Body of pancreas (tissue), 4 donors: ENCODE results near the gene TNKS2. TPM values are rescaled to one million over a fixed set of nuclear protein-coding genes. Genes with fewer than 3 reads are reported as not detected.
A peak's percentile ranks its signal among the peaks of the same experiment; 100 is the strongest.

Source experiments
- ATAC-seq: fragments of 150-250 bp; one replicate; pipeline ENCODE4 v1.9.1; 2016
- DNase-seq, 4 donors: peaks; one replicate each; pipeline ENCODE4 v3.0.0-alpha.2; 2019
- H3K27ac ChIP-seq, 4 donors: fragments of 200-600 bp; sonication (generic); 1 replicate in 3 of 4; 2 replicates in 1 of 4; pipeline versions ENCODE4 v1.5.1 to v1.6.1; 2016 to 2019; ENCODE audit warnings: mild to moderate bottlenecking in 1 of 4, mixed read lengths in 1 of 4, moderate library complexity in 1 of 4
- H3K27me3 ChIP-seq, 2 donors: fragments of 200-600 bp; sonication (generic); one replicate each; pipeline ENCODE4 v1.6.0; 2016; ENCODE audit warnings: mild to moderate bottlenecking in 1 of 2
- H3K36me3 ChIP-seq, 2 donors: fragments of 200-600 bp; sonication (generic); replicated peaks in 1 of 2; 2 replicates each; pipeline ENCODE4 v1.5.1; 2016; ENCODE audit warnings: low read depth in 2 of 2; ENCODE audit not compliant: insufficient read depth in 1 of 2
- H3K4me1 ChIP-seq: fragments of 200-600 bp; sonication (generic); one replicate; pipeline ENCODE4 v1.6.0; 2016
- H3K4me3 ChIP-seq, 2 donors: fragments of 200-600 bp; sonication (generic); 1 replicate in 1 of 2; 2 replicates in 1 of 2; pipeline ENCODE4 v1.5.1; 2016 to 2019
- H3K9me3 ChIP-seq, 3 donors: fragments of 200-600 bp; sonication (generic); 1 replicate in 2 of 3; 2 replicates in 1 of 3; pipeline ENCODE4 v1.5.1; 2016
- CTCF ChIP-seq, 7 experiments: fragments of 450-650 bp in 4 of 7; fragments of 200-600 bp in 3 of 7; sonication (generic) in 3 of 7; IDR thresholded peaks; one replicate each; pipeline ENCODE4 v1.5.1; 2016 to 2019; ENCODE audit warnings: antibody characterized with exemption in 7 of 7
- POLR2A ChIP-seq, 3 donors: fragments of 450-650 bp; IDR thresholded peaks; one replicate each; pipeline ENCODE4 v1.6.1; 2016; ENCODE audit warnings: antibody characterized with exemption in 3 of 3, mild to moderate bottlenecking in 2 of 3
- WGBS, 2 donors: methylation state at CpG; one replicate each; pipeline ENCODE4 v1.1.5; 2017; 5-methylcytosine and 5-hydroxymethylcytosine counted together
- intact Hi-C: fragments of 100-400 bp; cut with DNase I; formaldehyde crosslinking; loops from one replicate; pipeline ENCODE4 v1.15.1; 2023
- total RNA-seq, 2 donors: library from RNA; depleted of rRNA; stranded (reverse); fragments of >200 nt; gene quantifications; one replicate each; pipeline ENCODE4 v1.1.0, GENCODE V29; 2016

The TNKS2 gene
- total RNA-seq, 2 donors from 2014 or later, result 23.4 to 29.6 TPM

- 94 to 95% methylated on average over 2 of the region's 2 CpGs for WGBS, 2 donors
- intact Hi-C loops, result no loop called here
- Histone ChIP-seq H3K4me3 (no peak overlapping the region), H3K4me1 (peaks cover 10% of the 10 kb centered on the region), H3K27ac (no peak overlapping the region), H3K27me3 (no peaks in the 10 kb centered on the region), H3K9me3 (no peaks in the 10 kb centered on the region), H3K36me3 (no peaks in the 10 kb centered on the region)
- DNase-seq (no peak), ATAC-seq (no peak)
- no peak for TF ChIP-seq POLR2A (IDR thresholded peaks at IDR 0.05)
- TF ChIP-seq CTCF (IDR thresholded peaks at IDR 0.05), result no peak
Measured at GRCh38 chr10:91787810-91788209, 10.4 kb upstream of the TNKS2 start.

GRCh38 chr10:91788527-91788926, 9.7 kb upstream of the TNKS2 start:
- no peak overlapping the region for H3K4me3 ChIP-seq
- peak in 2 of 7 experiments; percentile 10 to 24 for TF ChIP-seq CTCF (IDR thresholded peaks at IDR 0.05)
- no peak for TF ChIP-seq POLR2A (IDR thresholded peaks at IDR 0.05)
- intact Hi-C loops, result no loop called here
- ATAC-seq (peak; percentile 97), DNase-seq (peak; percentile 72 to 89 (median 86))
- H3K27ac ChIP-seq, result peak overlapping the region in 2 of 4 donors; percentile 7 to 9
- H3K4me1 ChIP-seq, result peaks cover 10% of the 10 kb centered on the region
- no peaks in the 10 kb centered on the region for H3K36me3 ChIP-seq
- no peaks in the 10 kb centered on the region for H3K27me3 ChIP-seq
- H3K9me3 ChIP-seq, result no peaks in the 10 kb centered on the region
- WGBS, 2 donors, result 23 to 29% methylated on average over 4 to 5 of the region's 5 CpGs

GRCh38 chr10:91796331-91797047, 1.7 kb upstream of the TNKS2 start:
- intact Hi-C loops, result no loop called here
- TF ChIP-seq CTCF (IDR thresholded peaks at IDR 0.05) (no peak), POLR2A (IDR thresholded peaks at IDR 0.05) (peak in 1 of 3 donors; percentile 16)
- Histone ChIP-seq H3K27me3 (no peaks in the 10 kb centered on the region), H3K4me3 (no peak overlapping the region), H3K27ac (peak overlapping the region; percentile 56 to 100 (median 99)), H3K4me1 (peaks cover 41% of the 10 kb centered on the region), H3K36me3 (no peaks in the 10 kb centered on the region), H3K9me3 (no peaks in the 10 kb centered on the region)
- WGBS, 2 donors, result 4 to 7% methylated on average over 11 of the region's 11 CpGs
- ATAC-seq (peak; percentile 38), DNase-seq (peak; percentile 56 to 72 (median 64))

GRCh38 chr10:91797048-91797690, 1.1 kb upstream of the TNKS2 start:
- WGBS, 2 donors, result 31 to 34% methylated on average over 3 of the region's 3 CpGs
- peak overlapping the region; percentile 97 to 100 (median 99) for H3K27ac ChIP-seq
- H3K4me3 ChIP-seq, result no peak overlapping the region
- DNase-seq, result no peak
- peaks cover 45% of the 10 kb centered on the region for H3K4me1 ChIP-seq
- ATAC-seq, result no peak
- H3K27me3 ChIP-seq, result no peaks in the 10 kb centered on the region
- intact Hi-C loops, result no loop called here
- H3K9me3 ChIP-seq, result no peaks in the 10 kb centered on the region
- TF ChIP-seq CTCF (IDR thresholded peaks at IDR 0.05) (no peak), POLR2A (IDR thresholded peaks at IDR 0.05) (no peak)
- no peaks in the 10 kb centered on the region for H3K36me3 ChIP-seq
